Adrenal gland (tissue), 5 donors: Measurements from ENCODE around the gene ANO5.

Experiments
- CTCF ChIP-seq, 6 experiments: fragments of 450-650 bp in 4 of 6; fragments of 200-600 bp in 2 of 6; sonication (generic) in 1 of 6; IDR thresholded peaks; 1 replicate in 5 of 6; 2 replicates in 1 of 6; pipeline versions ENCODE4 v1.5.1 to v1.8.0; 2016 to 2021; ENCODE audit warnings: antibody characterized with exemption in 6 of 6, mild to moderate bottlenecking in 2 of 6, moderate library complexity in 1 of 6
- POLR2A ChIP-seq, 2 donors: fragments of 450-650 bp; IDR thresholded peaks; one replicate each; pipeline ENCODE4 v1.6.1; 2017; ENCODE audit warnings: antibody characterized with exemption in 2 of 2, mild to moderate bottlenecking in 2 of 2, moderate library complexity in 1 of 2
- donor health status: DM: no; HTN: no; CAD: no.

- TF ChIP-seq POLR2A (IDR thresholded peaks at IDR 0.05) (no peak), CTCF (IDR thresholded peaks at IDR 0.05) (no peak)
These were observed 124.8 kb downstream of the ANO5 start for GRCh38 chr11:22317656-22318055.
